OCI-M2 (cell line): ENCODE data around the gene MYH15.

Source experiments
- DNase-seq: peaks from one replicate; lab custom pipeline; 2025; ENCODE audit not compliant: unreplicated experiment; lab: John Stamatoyannopoulos, UW

MYH15 gene

GRCh38 chr3:108510496-108510895 lies at the start of gene MYH15:
Gene MYH15 (minus strand): TSS chr3:108510596. CDS start chr3:108510530, 66 bp downstream.
- DNase-seq: no peak

GRCh38 chr3:108555966-108556581 lies 45.7 kb upstream of the MYH15 start:
- DNase-seq: no peak

- no peak for DNase-seq
Measured at GRCh38 chr3:108554913-108555571, 44.6 kb upstream of the MYH15 start.

GRCh38 chr3:108554229-108554628 lies 43.8 kb upstream of the MYH15 start:
- no peak for DNase-seq

- DNase-seq: no peak
Measured at GRCh38 chr3:108552267-108553159, 42.1 kb upstream of the MYH15 start.

GRCh38 chr3:108548886-108549285 lies 38.5 kb upstream of the MYH15 start:
- no peak for DNase-seq

GRCh38 chr3:108548304-108548703 lies 37.9 kb upstream of the MYH15 start:
- no peak for DNase-seq

- DNase-seq: no peak
Measured at GRCh38 chr3:108546692-108547091, 36.3 kb upstream of the MYH15 start.

- DNase-seq: no peak
Measured at GRCh38 chr3:108546247-108546646, 35.9 kb upstream of the MYH15 start.

- DNase-seq: no peak
Measured at GRCh38 chr3:108538083-108538482, 27.7 kb upstream of the MYH15 start.

- no peak for DNase-seq
Measured at GRCh38 chr3:108528459-108529252, 18.3 kb upstream of the MYH15 start.

GRCh38 chr3:108527817-108528216 lies 17.4 kb upstream of the MYH15 start:
- no peak for DNase-seq

GRCh38 chr3:108527109-108527508 lies 16.7 kb upstream of the MYH15 start:
- DNase-seq: no peak

- no peak for DNase-seq
Measured at GRCh38 chr3:108525971-108526370, 15.6 kb upstream of the MYH15 start.

- DNase-seq: no peak
Measured at GRCh38 chr3:108525256-108525655, 14.9 kb upstream of the MYH15 start.

GRCh38 chr3:108524537-108524936 lies 14.1 kb upstream of the MYH15 start:
- no peak for DNase-seq

GRCh38 chr3:108518895-108519294 lies 8.5 kb upstream of the MYH15 start:
- DNase-seq: no peak

GRCh38 chr3:108516881-108517280 lies 6.5 kb upstream of the MYH15 start:
- DNase-seq: no peak

GRCh38 chr3:108513961-108514360 lies 3.6 kb upstream of the MYH15 start:
- no peak for DNase-seq

GRCh38 chr3:108512671-108513070 lies 2.3 kb upstream of the MYH15 start:
- no peak for DNase-seq

GRCh38 chr3:108511490-108511889 lies 1.1 kb upstream of the MYH15 start:
- no peak for DNase-seq
